Activated naive CD4-positive, alpha-beta T cell treated with anti-CD3 and anti-CD28 coated beads, Interleukin-2, amount 50 U/mL, for 72 hours (primary cell): Measurements from ENCODE around the gene INPP4B. TPM values are rescaled to one million over a fixed set of nuclear protein-coding genes. Genes with fewer than 3 reads are reported as not detected.

Source experiments
- ATAC-seq, 2 donors: fragments of 150-1000 bp; cut with Tn5 transposase; 2 replicates each; pipeline ENCODE4 v1.10.0; 2021; ENCODE audit warnings: mild to moderate bottlenecking in 2 of 2, moderate library complexity in 2 of 2
- DNase-seq, 2 donors: peaks; one replicate each; pipeline ENCODE4 v3.0.0; 2021 to 2022; ENCODE audit warnings: low spot score in 2 of 2
- H3K27ac Mint-ChIP-seq, 2 donors: one replicate each; pipeline ENCODE4 v1.8.0; 2022; ENCODE audit warnings: mild to moderate bottlenecking in 2 of 2, mixed read lengths in 2 of 2
- H3K36me3 Mint-ChIP-seq, 2 donors: one replicate each; pipeline ENCODE4 v1.8.0; 2022; ENCODE audit warnings: mixed read lengths in 2 of 2
- H3K9me3 Mint-ChIP-seq, 2 donors: one replicate each; pipeline ENCODE4 v1.8.0; 2022; ENCODE audit warnings: mixed read lengths in 2 of 2
- total RNA-seq, 2 donors: library from RNA; stranded (reverse); gene quantifications; one replicate each; pipeline ENCODE4 v1.2.3, GENCODE V29; 2022

The INPP4B gene
- total RNA-seq, 2 donors from 2014 or later, result 63.9 to 81.3 TPM

DNA sequence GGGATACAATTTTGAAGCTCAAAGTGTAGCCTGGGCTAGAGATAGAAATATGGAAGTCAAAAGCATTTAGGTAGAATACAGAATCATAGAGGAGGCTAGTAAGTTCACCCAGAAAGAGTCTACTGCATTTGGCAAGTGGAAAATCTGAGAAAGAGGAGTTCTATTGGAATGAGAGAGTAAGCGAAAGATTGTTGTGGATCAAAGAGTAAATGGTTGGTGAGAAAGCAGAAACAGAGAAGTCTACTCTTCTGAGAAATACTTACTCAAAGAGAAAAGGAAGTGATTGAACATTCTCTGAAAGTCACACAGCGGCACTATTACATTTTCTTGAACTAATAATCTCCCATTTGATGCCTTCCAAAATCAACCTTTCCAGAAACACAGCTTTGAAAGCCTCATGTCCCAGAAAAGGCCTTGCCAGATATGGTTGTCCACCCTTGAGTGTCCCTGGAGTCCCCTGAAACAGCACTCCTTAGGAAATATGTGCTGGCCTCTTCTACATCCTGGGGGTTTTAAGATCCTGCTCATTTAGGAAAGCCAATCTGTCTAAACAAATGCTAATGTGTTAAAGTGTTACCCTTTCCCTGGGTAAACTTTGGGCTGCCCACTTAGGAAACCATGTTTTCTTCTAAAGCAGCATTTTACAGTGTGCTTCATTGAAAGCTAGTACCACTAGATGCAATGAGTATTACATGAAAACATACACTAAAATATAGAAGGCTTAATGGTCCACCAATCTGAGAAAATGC, 132.6 kb downstream of the INPP4B start:
- DNase-seq (no peak), ATAC-seq (peak; percentile 87)
- H3K9me3 Mint-ChIP-seq, result peaks cover 20 to 28% of the 10 kb centered on the region in 2 donors
- peaks cover 22 to 60% of the 10 kb centered on the region in 2 donors for H3K36me3 Mint-ChIP-seq
- H3K27ac Mint-ChIP-seq, result peak overlapping the region; percentile 6 to 84

DNA sequence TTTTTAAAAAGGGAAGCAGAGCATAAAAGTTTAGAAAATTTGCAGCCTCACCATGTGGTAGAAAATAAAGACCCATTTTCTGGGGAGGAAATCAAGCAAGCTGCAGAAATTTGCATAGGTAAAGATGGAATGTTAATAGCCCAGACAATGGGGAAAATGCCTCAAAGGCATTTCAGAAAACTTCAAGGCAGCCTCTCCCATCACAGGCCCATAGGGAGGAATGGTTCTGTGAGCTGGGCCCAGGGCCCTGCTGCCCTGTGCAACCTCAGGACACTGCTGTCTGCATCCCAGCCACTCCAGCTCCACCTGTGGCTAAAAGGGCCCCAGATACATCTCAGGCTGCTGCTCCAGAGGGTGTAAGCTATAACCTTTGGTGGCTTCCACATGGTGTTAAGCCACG, 137.9 kb downstream of the INPP4B start:
- Mint-ChIP-seq H3K27ac (no peak overlapping the region), H3K36me3 (peaks cover 14 to 35% of the 10 kb centered on the region in 2 donors), H3K9me3 (peaks cover 20 to 25% of the 10 kb centered on the region in 2 donors)
- DNase-seq (no peak), ATAC-seq (no peak)

DNA sequence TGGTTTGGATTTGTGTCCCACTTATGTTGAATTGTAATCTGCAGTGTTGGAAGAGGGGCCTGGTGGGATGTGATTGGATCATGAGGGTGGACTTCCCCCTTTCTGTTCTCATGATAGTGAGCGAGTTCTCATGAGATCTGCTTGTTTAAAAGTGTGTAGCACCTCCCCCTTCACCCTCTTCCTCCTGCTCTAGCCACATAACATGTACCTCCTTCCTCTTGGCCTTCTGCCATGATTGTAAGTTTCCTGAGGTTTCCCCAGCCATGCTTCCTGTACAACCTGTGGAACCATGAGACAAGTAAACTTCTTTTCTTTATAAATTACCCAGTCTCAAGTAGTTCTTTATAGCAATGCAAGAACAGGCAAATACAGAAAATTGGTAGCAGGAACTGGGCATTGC, 138.7 kb downstream of the INPP4B start:
- ATAC-seq (peak in 1 of 2 donors; percentile 22), DNase-seq (no peak)
- Mint-ChIP-seq H3K9me3 (peaks cover 17 to 21% of the 10 kb centered on the region in 2 donors), H3K27ac (peak overlapping the region in 1 of 2 donors; percentile 3), H3K36me3 (peaks cover 14 to 30% of the 10 kb centered on the region in 2 donors)

DNA sequence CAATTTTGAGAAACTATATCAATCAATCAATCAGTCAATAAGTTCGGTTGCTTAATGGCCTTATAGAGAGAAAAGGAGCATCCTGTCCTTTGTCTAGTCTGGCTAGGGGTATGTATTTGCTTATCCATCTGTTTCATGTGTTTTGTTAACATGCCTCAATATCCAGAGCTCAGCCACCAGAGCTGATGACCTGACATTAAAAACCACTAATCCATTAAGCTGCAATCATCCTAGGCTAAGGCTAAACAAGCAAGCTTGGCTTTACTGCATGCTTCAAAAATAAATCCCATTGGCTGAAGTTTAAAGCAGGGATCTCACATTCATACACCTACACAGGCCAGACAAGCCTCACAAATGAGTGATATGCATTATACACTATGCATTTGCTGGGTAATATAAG, 139.7 kb downstream of the INPP4B start:
- Mint-ChIP-seq H3K36me3 (peaks cover 14 to 22% of the 10 kb centered on the region in 2 donors), H3K9me3 (peaks cover 15 to 18% of the 10 kb centered on the region in 2 donors), H3K27ac (no peak overlapping the region)
- DNase-seq (no peak), ATAC-seq (no peak)

DNA sequence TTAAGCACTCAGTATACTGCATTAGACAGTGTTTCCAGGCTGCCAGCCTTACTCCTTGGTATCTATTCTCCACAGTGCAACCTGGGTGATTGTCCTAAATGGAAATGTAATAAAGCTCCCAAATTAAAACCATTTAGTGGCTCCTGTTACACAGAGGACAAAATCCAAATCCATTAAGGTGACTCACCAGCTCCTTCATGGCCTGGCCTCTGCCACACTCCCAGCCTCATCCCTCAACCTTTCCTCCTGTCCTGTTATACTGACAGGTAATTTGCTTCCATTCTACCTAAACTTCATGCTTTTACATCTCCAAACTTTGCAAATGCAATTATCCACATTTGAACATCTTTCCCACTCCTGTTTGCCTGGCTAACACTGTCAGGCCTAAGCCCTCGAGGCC, 140.3 kb downstream of the INPP4B start:
- peaks cover 12 to 17% of the 10 kb centered on the region in 2 donors for H3K36me3 Mint-ChIP-seq
- peaks cover 12 to 16% of the 10 kb centered on the region in 2 donors for H3K9me3 Mint-ChIP-seq
- no peak for ATAC-seq
- DNase-seq, result no peak
- H3K27ac Mint-ChIP-seq, result no peak overlapping the region

DNA sequence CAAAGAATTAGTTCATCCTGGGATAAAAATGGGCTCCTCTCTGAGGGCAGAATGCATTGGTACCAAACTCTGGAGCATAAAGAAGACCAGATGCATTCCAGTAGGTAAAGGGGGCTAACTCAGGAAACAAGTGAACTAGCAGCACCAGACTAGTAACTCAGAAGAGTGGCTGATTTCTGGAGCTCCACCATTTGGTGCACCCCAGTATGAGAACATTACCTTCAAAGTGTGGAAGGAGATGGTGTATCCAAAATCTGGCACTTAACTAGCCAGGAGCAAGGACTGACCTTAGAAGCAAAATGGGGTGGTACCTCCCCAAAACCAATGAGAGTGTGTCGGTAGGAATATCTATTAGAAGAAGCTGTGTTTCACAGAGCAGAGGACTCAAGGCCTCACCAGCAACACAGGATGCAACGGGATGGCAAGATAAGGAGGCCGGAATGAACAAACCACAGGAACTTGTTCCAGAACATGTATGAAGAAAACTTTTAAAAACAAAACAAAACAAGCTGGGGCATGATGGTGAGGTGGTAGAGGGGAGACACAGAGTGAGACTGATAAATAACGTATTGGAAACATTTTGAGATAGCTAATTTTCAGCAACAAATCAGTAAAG, 142.3 kb downstream of the INPP4B start:
- peaks cover 0 to 7% of the 10 kb centered on the region in 2 donors for H3K9me3 Mint-ChIP-seq
- H3K36me3 Mint-ChIP-seq, result peaks cover 6 to 10% of the 10 kb centered on the region in 2 donors
- ATAC-seq (peak in 1 of 2 donors; percentile 39), DNase-seq (no peak)
- no peak overlapping the region for H3K27ac Mint-ChIP-seq

DNA sequence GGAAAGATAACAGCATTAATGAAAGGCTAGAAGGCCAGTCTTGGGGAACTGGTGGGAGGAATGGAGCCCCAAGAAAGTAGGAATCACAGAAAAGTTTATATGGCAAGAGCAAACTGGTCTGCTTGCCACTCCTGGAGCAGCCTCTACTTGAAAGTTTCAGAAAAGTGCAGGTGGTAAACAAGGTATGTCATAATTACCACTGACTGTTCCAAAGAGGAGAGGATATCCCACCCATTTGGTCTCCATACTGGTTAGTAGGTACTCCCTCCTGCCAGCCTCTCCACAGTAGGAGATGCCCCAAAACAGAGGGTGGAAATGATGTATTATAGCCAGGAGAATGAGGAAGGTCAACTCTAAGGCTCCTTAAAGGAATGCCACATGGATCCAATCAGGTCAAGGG, 145.1 kb downstream of the INPP4B start:
- peaks cover 6 to 10% of the 10 kb centered on the region in 2 donors for H3K36me3 Mint-ChIP-seq
- DNase-seq (no peak), ATAC-seq (no peak)
- H3K27ac Mint-ChIP-seq, result peak overlapping the region in 1 of 2 donors; percentile 25
- peaks cover 0 to 7% of the 10 kb centered on the region in 2 donors for H3K9me3 Mint-ChIP-seq

DNA sequence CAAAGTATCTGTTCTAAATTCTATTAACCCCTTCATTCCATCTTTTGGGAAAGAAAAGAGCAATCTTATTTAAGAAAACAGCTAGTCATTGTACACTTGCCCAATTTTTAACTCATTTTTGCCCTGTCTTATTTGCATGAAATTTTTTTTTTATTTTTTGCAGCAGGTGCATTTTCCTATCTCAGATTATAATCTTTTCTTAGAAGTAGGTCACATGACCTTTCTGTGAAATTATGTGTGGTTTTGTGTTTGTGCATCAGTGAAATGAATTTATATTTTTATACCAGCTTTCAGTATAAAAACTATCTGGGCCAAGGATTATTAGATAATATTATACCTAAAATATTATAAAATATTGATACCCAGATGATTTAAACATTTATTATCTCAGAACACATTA, 145.6 kb downstream of the INPP4B start:
- Mint-ChIP-seq H3K9me3 (peaks cover 0 to 7% of the 10 kb centered on the region in 2 donors), H3K36me3 (peaks cover 6 to 10% of the 10 kb centered on the region in 2 donors), H3K27ac (peak overlapping the region in 1 of 2 donors; percentile 25)
- ATAC-seq (no peak), DNase-seq (no peak)

DNA sequence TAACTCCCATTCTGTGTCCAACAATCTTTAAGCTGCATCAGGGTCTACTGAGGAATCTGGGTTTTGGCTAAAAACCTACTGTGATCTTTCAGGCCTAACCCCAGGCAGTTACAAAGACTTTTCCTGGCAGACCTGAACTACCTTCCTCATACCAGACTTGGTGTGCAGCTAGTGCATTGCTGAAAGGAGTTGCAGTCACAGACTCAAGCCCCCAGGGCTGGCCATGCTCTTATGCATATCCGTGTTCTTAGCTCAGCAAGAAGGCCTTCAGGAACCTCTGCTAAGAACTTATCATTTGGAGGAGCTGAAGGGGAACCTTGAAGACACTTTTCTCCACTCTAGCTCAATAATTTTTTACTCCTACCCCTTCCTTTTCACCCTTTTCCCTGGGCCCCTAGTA, 147.5 kb downstream of the INPP4B start:
- Mint-ChIP-seq H3K27ac (peak overlapping the region; percentile 17 to 78), H3K9me3 (peaks cover 0 to 7% of the 10 kb centered on the region in 2 donors), H3K36me3 (peaks cover 6 to 10% of the 10 kb centered on the region in 2 donors)
- no peak for DNase-seq
- no peak for ATAC-seq

DNA sequence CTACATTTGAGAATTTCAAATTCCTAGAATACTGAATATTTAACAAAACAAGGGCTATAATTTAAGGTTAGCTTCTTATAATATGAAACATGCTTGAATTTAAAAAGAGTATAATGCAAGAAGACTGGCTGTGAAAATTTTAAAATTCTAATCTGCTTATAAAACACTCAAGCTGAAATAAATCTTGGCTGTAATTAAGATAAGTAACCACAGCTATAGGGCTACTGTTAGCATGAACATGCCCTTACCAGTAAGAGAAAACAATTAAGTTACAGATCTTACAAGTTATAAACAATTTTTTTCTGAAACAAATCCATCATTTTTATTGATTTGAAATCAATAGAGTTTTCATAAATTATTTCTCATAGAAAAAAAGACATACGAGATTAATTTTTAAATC, 148.2 kb downstream of the INPP4B start:
- no peak for ATAC-seq
- Mint-ChIP-seq H3K9me3 (peaks cover 0 to 7% of the 10 kb centered on the region in 2 donors), H3K36me3 (peaks cover 6 to 10% of the 10 kb centered on the region in 2 donors), H3K27ac (peak overlapping the region in 1 of 2 donors; percentile 17)
- DNase-seq, result no peak

DNA sequence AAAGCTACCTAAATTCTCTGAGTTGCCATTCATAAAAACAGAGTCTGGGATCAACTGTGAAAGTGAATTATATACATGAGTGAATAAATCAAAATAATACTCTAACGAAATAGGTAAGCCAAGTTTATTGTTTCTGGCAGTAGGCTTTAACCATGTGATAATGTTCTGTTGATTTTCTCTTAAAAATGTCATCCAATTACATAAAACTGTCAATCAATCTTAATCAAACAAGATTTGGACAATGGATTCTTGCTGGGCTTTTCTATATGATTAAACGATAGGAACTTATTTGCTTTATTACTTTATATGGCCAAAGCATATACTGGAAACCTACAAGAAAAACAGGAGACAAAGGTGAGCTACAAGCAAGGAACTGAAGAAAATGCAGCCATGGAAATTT, 148.8 kb downstream of the INPP4B start:
- H3K27ac Mint-ChIP-seq, result peak overlapping the region in 1 of 2 donors; percentile 83
- peaks cover 0 to 7% of the 10 kb centered on the region in 2 donors for H3K9me3 Mint-ChIP-seq
- H3K36me3 Mint-ChIP-seq, result peaks cover 6 to 10% of the 10 kb centered on the region in 2 donors
- DNase-seq, result no peak
- no peak for ATAC-seq

DNA sequence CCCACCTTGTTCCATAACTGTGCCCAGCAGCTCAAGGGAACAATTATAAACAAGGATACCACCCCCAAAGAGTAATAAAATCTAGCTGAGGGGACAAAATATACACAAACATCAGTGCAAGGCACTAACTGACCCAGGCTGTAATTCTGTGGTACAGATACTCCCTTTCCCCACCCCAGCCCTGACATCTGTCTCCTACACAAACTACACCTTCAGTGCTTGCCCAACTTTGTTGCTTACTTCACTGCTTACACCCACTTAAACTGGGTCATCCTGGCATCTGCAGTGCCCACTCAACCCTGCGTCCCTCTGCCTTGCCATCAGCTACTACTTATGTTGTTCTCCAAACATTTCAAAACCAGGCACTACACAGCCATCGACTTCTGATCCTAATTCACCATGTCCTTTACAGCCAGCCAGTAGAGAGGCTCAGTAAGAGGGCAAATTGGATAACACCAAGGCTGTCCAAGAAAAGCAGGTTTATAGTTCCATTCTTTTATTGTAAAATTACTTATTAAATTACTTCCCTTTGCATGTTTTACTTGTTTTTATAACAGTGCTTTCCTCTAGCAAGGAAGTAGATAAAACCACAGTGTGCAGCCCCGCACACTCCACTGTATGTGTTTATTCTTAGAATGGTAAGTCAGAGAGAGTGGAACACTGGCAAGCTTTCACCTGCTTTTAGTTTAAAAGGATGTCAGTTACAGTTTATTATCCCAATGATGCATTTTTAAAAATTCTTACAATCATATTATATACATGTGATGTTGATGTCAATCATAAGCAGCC, 149.6 kb downstream of the INPP4B start:
- DNase-seq (no peak), ATAC-seq (peak; percentile 59 to 72)
- peaks cover 0 to 7% of the 10 kb centered on the region in 2 donors for H3K9me3 Mint-ChIP-seq
- H3K27ac Mint-ChIP-seq, result peak overlapping the region; percentile 83 to 87
- peaks cover 6 to 13% of the 10 kb centered on the region in 2 donors for H3K36me3 Mint-ChIP-seq

DNA sequence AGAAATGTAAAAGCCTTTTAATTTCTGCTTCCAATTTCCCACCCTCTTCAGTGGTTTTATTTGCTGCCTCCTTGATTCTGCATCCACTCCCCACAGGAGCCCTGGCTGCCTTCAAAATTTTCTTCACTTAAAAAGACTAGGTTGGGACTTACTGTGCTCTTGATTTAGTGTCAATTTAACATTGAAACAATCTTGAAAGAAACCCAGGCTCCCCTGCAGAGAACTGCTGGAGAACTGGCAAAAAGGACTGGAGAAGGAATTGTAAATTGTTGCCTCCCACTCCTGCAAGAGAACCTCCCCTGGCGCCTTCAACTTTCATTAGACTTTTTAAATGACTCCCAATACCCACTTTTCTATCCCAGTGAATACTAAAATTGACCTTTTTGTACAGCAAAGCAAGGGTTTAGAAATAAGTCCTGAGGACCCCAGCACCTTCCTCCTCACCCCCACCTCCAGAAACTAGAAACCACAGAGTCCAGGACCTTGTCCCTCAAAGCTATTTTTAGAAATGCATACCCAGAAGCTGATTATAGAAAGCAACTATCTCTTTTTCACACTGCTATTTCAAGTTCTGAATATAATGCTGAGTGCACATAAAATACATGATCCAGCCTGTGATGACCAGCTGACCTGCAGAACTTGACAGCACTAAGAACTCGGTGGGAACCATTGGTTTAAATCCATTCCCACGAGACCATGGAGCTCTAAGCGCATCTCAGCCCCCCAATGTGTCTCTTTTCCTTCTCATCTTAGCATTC, 155.5 kb downstream of the INPP4B start:
- DNase-seq, result no peak
- H3K27ac Mint-ChIP-seq, result no peak overlapping the region
- no peak for ATAC-seq
- peaks cover 0 to 7% of the 10 kb centered on the region in 2 donors for H3K9me3 Mint-ChIP-seq
- peaks cover 0 to 21% of the 10 kb centered on the region in 2 donors for H3K36me3 Mint-ChIP-seq

DNA sequence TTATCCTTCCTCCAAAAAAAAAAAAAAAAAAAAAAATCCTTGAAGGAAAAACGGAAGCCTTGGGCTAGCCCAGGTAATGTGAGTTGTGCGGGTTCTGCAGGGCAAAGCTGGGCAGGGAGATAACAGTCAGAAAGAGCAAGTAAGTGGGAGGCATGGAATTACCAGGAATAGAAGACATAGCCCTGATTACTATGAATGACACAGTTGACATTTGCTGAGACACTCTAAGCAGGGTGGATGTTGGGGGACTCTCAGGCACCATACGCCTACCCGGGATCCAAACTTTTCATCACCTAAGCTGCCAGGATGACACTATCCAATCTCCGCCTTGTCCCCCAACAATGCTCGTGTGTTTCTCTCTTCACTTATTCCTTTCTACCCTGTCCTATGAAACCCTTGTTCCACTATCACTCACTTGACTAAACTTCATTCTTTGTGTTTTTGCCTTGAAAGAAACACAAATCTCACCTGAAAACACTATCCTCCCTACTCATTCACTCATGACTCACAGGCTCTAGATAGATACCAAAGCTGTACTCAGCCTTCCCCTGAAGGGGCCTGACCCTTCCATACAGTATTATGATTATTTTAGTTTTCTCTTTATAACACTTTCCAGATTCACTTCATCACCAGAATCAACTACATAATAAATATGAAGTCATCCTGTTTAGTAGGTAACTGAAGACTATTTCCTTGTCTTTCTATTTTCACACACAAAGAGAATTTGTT, 158.4 kb downstream of the INPP4B start:
- peak; percentile 54 to 82 for ATAC-seq
- Mint-ChIP-seq H3K36me3 (peaks cover 7 to 27% of the 10 kb centered on the region in 2 donors), H3K27ac (peak overlapping the region in 1 of 2 donors; percentile 12), H3K9me3 (peaks cover 8 to 16% of the 10 kb centered on the region in 2 donors)
- no peak for DNase-seq

DNA sequence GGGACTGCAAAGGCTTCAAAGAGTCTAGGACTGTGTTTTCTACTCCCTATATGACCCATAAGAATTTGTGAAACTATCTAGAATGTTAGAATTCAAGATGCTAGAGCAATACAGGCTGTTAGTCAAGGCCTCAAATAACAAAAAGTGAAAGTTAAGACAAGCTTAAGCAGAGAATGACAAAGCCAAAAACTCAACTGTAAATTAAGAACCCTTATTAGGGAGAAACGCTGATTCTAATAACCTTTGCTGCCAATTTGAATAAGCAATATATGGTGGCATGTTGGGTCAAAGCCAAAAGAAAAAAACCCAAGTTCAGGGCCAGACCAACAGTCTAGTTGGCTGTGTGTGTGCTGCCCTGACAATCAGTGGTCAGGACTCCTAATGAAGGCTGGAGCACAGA, 160.0 kb downstream of the INPP4B start:
- DNase-seq (no peak), ATAC-seq (no peak)
- Mint-ChIP-seq H3K36me3 (peaks cover 10 to 20% of the 10 kb centered on the region in 2 donors), H3K9me3 (peaks cover 11 to 21% of the 10 kb centered on the region in 2 donors), H3K27ac (no peak overlapping the region)
